HEK293 (cell line): ENCODE measurements around the gene HOGA1.

Experiments
- CTCF ChIA-PET: fragments of 350-600 bp; formaldehyde crosslinking; extraction: SDS; loops from one replicate; lab custom pipeline; 2021; ENCODE audit warnings: antibody characterized with exemption; lab: Yijun Ruan, JAX
- POLR2A ChIA-PET: fragments of 300-600 bp; formaldehyde crosslinking; extraction: SDS; loops from one replicate; lab custom pipeline; 2020; ENCODE audit warnings: antibody characterized with exemption, inconsistent platforms; lab: Yijun Ruan, JAX
- H3K27ac ChIP-seq: fragments of 200-500 bp; sonication (Bioruptor generic); 2 replicates; pipeline ENCODE4 v1.5.1; 2014; ENCODE audit warnings: low read depth, low read length, control low read depth, inconsistent platforms; ENCODE audit errors: extremely low read depth
- H3K36me3 ChIP-seq, 2 experiments: fragments of 200-500 bp in 1 of 2; sonication (Bioruptor generic) in 1 of 2; 1 replicate in 1 of 2; 2 replicates in 1 of 2; pipeline ENCODE4 v1.5.1; 2014 to 2017; ENCODE audit warnings: inconsistent platforms in 2 of 2, low read length in 2 of 2; ENCODE audit not compliant: control insufficient read depth in 2 of 2, insufficient read depth in 1 of 2
- H3K4me1 ChIP-seq: fragments of 200-500 bp; sonication (Bioruptor generic); 2 replicates; pipeline ENCODE4 v1.5.1; 2014; ENCODE audit warnings: mild to moderate bottlenecking, low read length, inconsistent platforms; ENCODE audit not compliant: control insufficient read depth, insufficient read depth
- H3K4me3 ChIP-seq: 2 replicates; pipeline ENCODE4 v1.5.1; 2011; ENCODE audit warnings: low read depth, mild to moderate bottlenecking, control low read depth, low read length, moderate library complexity
- H3K9me3 ChIP-seq: fragments of 200-500 bp; sonication (Bioruptor generic); 2 replicates; pipeline ENCODE4 v1.5.1; 2014; ENCODE audit warnings: low read depth, low read length, inconsistent platforms; ENCODE audit not compliant: control insufficient read depth, insufficient read depth
- MYNN ChIP-seq: fragments of 450-650 bp; formaldehyde crosslinking; IDR thresholded peaks from 2 replicates; pipeline ENCODE4 v1.5.1; 2016; ENCODE audit warnings: missing biosample characterization, missing genetic modification characterization, borderline replicate concordance
- MZF1 ChIP-seq: fragments of 450-650 bp; formaldehyde crosslinking; IDR thresholded peaks from 2 replicates; pipeline ENCODE4 v1.5.1; 2017; ENCODE audit warnings: missing biosample characterization, missing genetic modification characterization, borderline replicate concordance
- PRDM1 ChIP-seq: fragments of 450-650 bp; formaldehyde crosslinking; IDR thresholded peaks from 2 replicates; pipeline ENCODE4; 2016; ENCODE audit warnings: missing biosample characterization, missing genetic modification characterization
- TCF7L2 ChIP-seq: IDR thresholded peaks from 2 replicates; pipeline ENCODE4 v1.6.1; 2011; ENCODE audit warnings: low read depth, mild to moderate bottlenecking, inconsistent platforms, low read length, moderate library complexity, borderline replicate concordance
- YY2 ChIP-seq: fragments of 450-650 bp; formaldehyde crosslinking; IDR thresholded peaks from 2 replicates; pipeline ENCODE4 v1.5.1; 2016; ENCODE audit warnings: missing biosample characterization, missing genetic modification characterization
- ZBTB44 ChIP-seq: fragments of 450-650 bp; IDR thresholded peaks from 2 replicates; pipeline ENCODE4 v1.5.1; 2018; ENCODE audit warnings: missing biosample characterization, mild to moderate bottlenecking, missing genetic modification characterization
- ZNF112 ChIP-seq: fragments of 450-650 bp; formaldehyde crosslinking; IDR thresholded peaks from 2 replicates; pipeline ENCODE4 v1.5.0; 2017; ENCODE audit warnings: missing biosample characterization, missing genetic modification characterization
- ZNF121 ChIP-seq: fragments of 450-650 bp; formaldehyde crosslinking; IDR thresholded peaks from 2 replicates; pipeline ENCODE4 v1.5.1; 2016; ENCODE audit warnings: missing biosample characterization, missing genetic modification characterization
- ZNF19 ChIP-seq: fragments of 450-650 bp; formaldehyde crosslinking; IDR thresholded peaks from 2 replicates; pipeline ENCODE4; 2016; ENCODE audit warnings: missing biosample characterization, missing genetic modification characterization, low read depth
- ZNF223 ChIP-seq: fragments of 450-650 bp; formaldehyde crosslinking; IDR thresholded peaks from 2 replicates; pipeline ENCODE4 v1.5.1; 2016; ENCODE audit warnings: missing biosample characterization, missing genetic modification characterization
- ZNF292 ChIP-seq: fragments of 450-650 bp; formaldehyde crosslinking; IDR thresholded peaks from 2 replicates; pipeline ENCODE4 v1.5.1; 2016; ENCODE audit warnings: low read depth, missing biosample characterization, missing genetic modification characterization, borderline replicate concordance
- ZNF335 ChIP-seq: fragments of 450-650 bp; formaldehyde crosslinking; conservative IDR thresholded peaks from 2 replicates; pipeline ENCODE4 v1.5.1; 2016; ENCODE audit warnings: missing biosample characterization, missing genetic modification characterization
- ZNF354C ChIP-seq: fragments of 450-650 bp; formaldehyde crosslinking; IDR thresholded peaks from 2 replicates; pipeline ENCODE4 v1.5.1; 2016; ENCODE audit warnings: missing biosample characterization, missing genetic modification characterization, low read depth, borderline replicate concordance
- ZNF362 ChIP-seq: fragments of 450-650 bp; formaldehyde crosslinking; IDR thresholded peaks from 2 replicates; pipeline ENCODE4 v1.5.1; 2016; ENCODE audit warnings: missing biosample characterization, missing genetic modification characterization
- ZNF670 ChIP-seq: fragments of 450-650 bp; formaldehyde crosslinking; IDR thresholded peaks from 2 replicates; pipeline ENCODE4 v1.5.1; 2016; ENCODE audit warnings: missing biosample characterization, missing genetic modification characterization, low read depth
- ZNF747 ChIP-seq: fragments of 450-650 bp; formaldehyde crosslinking; IDR thresholded peaks from 2 replicates; pipeline ENCODE4 v1.5.1; 2016; ENCODE audit warnings: missing biosample characterization, missing genetic modification characterization
- ZSCAN16 ChIP-seq: fragments of 450-650 bp; formaldehyde crosslinking; IDR thresholded peaks from 2 replicates; pipeline ENCODE4 v1.5.1; 2016; ENCODE audit warnings: missing biosample characterization, missing genetic modification characterization
- TF ChIP-seq, protein P1 (sequence below): fragments of 450-650 bp; formaldehyde crosslinking; IDR thresholded peaks from 2 replicates; pipeline ENCODE4 v1.5.1; 2016; ENCODE audit warnings: missing biosample characterization, missing genetic modification characterization, low read depth
- TF ChIP-seq, protein P2 (sequence below): fragments of 450-650 bp; formaldehyde crosslinking; IDR thresholded peaks from 2 replicates; pipeline ENCODE4 v1.5.1; 2016; ENCODE audit warnings: missing biosample characterization, missing genetic modification characterization

HOGA1 gene

DNA sequence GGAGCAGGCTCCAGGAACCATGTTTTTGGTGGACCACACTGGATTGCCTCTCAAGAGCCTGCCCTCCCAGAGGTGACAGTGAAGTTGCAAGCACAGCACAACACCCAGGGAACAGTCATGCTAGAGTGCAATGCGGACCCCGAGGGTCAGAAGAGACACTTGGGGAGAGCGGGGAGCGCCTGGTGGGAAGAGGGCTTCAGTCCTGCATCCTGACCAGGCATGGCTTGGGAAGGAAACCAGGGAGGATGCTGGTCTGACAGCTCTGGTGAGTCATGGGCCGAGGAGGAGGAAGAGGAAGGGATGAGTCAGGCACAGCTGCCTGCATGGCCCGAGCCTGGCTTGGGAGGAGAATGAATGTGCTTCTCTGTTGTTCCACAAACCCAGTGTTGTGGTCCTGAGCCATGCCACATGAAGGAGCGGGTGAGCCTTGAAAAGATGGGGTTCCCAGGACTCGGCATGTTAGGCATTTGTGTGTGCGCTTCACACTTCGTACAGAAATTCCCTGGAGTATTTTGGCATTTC, 41.1 kb upstream of the HOGA1 start (continued):
- TF ChIP-seq ZNF670 (tag by site-specific recombination) (no peak), ZNF335 (tag by site-specific recombination) (peak; percentile 71), ZNF747 (no peak), ZNF121 (no peak)

DNA sequence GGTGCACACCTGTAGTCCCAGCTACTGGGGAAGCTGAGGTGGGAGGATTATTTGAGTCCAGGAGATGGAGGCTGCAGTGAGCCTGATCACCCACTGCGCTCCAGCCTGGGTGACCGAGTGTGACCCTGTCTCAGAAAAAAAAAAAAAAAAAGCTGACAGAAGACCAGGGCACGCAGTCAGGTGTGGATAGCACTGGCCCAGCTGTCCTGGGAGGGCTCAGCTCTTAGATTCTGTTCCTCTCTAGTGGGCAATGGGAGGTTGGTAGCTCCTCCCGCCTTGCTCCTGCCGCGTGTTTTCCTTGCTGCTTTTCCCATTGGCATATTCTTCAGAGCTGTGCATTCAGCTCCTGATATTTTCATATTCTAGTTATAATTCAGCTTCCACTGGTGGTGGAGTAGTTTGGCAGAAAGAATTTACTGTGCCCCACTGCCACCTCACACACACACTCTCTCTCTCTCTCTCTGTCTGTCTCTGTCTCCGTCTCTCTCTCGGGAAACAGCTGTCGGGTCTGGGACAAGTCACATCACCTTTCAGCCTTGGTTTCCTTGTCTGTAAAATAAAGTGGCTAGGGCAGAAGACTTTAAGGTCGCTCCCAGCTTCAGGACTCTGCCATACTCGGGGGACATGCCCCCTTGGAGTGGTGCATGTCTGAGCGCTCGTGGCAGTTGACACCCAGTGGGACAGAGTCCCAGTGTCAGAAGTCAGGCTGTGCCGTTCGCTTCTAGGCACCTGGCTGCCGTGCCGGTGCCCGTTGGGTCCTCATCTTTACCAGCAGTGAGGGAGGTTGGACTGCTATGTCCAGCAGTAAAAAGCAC, 37.5 kb upstream of the HOGA1 start:
- Histone ChIP-seq H3K4me3 (no peak overlapping the region), H3K9me3 (no peaks in the 10 kb centered on the region), H3K4me1 (peaks cover 14% of the 10 kb centered on the region; the same call in 1 of the 2 replicates), H3K27ac (0 out of 2 replicates have a peak overlapping the region, but pooled peaks have one; percentile 5), H3K36me3 (no peaks in the 10 kb centered on the region)
- ChIA-PET POLR2A (interaction anchor here (1.2 kb wide), 1 partner anchor 48 kb away, joined by 3 read pairs; the partner anchor contains the start of gene UBTD1), CTCF (interaction anchor here (0.7 to 4.1 kb wide), 4 partner anchors 11 to 83 kb away, joined by 3 to 24 read pairs (median 5); no protein-coding TSS in a partner anchor)
- no peak for TF ChIP-seq ZNF19 (tag by site-specific recombination)
- no peak for TF ChIP-seq TCF7L2
- TF ChIP-seq ZSCAN16 (tag by site-specific recombination), result no peak
- TF ChIP-seq, protein P1, sequence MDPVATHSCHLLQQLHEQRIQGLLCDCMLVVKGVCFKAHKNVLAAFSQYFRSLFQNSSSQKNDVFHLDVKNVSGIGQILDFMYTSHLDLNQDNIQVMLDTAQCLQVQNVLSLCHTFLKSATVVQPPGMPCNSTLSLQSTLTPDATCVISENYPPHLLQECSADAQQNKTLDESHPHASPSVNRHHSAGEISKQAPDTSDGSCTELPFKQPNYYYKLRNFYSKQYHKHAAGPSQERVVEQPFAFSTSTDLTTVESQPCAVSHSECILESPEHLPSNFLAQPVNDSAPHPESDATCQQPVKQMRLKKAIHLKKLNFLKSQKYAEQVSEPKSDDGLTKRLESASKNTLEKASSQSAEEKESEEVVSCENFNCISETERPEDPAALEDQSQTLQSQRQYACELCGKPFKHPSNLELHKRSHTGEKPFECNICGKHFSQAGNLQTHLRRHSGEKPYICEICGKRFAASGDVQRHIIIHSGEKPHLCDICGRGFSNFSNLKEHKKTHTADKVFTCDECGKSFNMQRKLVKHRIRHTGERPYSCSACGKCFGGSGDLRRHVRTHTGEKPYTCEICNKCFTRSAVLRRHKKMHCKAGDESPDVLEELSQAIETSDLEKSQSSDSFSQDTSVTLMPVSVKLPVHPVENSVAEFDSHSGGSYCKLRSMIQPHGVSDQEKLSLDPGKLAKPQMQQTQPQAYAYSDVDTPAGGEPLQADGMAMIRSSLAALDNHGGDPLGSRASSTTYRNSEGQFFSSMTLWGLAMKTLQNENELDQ (tag by site-specific recombination), result no peak
- no peak for TF ChIP-seq ZNF362
- TF ChIP-seq MZF1 (tag by site-specific recombination), result no peak
- TF ChIP-seq, protein P2, sequence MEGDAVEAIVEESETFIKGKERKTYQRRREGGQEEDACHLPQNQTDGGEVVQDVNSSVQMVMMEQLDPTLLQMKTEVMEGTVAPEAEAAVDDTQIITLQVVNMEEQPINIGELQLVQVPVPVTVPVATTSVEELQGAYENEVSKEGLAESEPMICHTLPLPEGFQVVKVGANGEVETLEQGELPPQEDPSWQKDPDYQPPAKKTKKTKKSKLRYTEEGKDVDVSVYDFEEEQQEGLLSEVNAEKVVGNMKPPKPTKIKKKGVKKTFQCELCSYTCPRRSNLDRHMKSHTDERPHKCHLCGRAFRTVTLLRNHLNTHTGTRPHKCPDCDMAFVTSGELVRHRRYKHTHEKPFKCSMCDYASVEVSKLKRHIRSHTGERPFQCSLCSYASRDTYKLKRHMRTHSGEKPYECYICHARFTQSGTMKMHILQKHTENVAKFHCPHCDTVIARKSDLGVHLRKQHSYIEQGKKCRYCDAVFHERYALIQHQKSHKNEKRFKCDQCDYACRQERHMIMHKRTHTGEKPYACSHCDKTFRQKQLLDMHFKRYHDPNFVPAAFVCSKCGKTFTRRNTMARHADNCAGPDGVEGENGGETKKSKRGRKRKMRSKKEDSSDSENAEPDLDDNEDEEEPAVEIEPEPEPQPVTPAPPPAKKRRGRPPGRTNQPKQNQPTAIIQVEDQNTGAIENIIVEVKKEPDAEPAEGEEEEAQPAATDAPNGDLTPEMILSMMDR (tag by site-specific recombination), result no peak
- no peak for TF ChIP-seq ZNF292
- no peak for TF ChIP-seq ZNF112
- TF ChIP-seq MYNN (tag by site-specific recombination), result no peak
- TF ChIP-seq ZNF223 (tag by site-specific recombination), result no peak
- no peak for TF ChIP-seq YY2 (tag by site-specific recombination)
- TF ChIP-seq PRDM1 (tag by site-specific recombination), result no peak
- no peak for TF ChIP-seq ZBTB44 (tag by site-specific recombination)
- no peak for TF ChIP-seq ZNF354C (tag by site-specific recombination)
